ENCODE results near the gene COL23A1. TPM values are rescaled to one million over a fixed set of nuclear protein-coding genes. Genes with fewer than 3 reads are reported as not detected.

The COL23A1 gene
- total RNA-seq, 2 donors from 2014 or later, result 1.5 to 2.5 TPM

DNA sequence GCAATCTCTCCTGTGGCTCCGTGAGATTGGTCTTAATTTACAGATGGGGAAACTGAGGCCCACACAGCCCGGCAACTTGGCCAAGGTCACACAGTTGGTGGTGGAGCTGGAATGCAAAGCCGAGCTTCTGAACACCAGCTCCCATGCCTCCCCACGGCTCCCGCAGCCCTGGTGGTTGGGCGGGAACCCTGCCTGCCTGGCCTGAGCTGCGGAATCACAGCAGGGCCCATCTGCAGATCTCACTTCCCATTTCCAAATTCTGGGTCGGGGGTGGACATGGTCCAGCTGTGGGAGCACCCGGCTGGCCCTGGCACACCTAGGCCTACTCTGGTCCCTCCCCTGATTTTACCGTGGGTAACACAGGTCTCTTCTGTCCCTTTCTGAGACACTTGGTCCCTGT lies 322.3 kb downstream of the COL23A1 start:
- Histone ChIP-seq H3K36me3 (no peaks in the 10 kb centered on the region), H3K27ac (no peak overlapping the region), H3K4me3 (no peak overlapping the region), H3K27me3 (replicated peaks; ENCODE audit: insufficient read depth) (no peaks in the 10 kb centered on the region), H3K9me3 (no peaks in the 10 kb centered on the region), H3K4me1 (ENCODE audit: control insufficient read depth in 1 of 2, low read depth in 2 of 2) (peaks cover 0 to 4% of the 10 kb centered on the region in 2 donors)
- ATAC-seq (ENCODE audit: insufficient number of reproducible peaks, low FRiP score, low read depth) (no peak), DNase-seq (ENCODE audit: low spot score) (no peak)
- TF ChIP-seq, protein P1, sequence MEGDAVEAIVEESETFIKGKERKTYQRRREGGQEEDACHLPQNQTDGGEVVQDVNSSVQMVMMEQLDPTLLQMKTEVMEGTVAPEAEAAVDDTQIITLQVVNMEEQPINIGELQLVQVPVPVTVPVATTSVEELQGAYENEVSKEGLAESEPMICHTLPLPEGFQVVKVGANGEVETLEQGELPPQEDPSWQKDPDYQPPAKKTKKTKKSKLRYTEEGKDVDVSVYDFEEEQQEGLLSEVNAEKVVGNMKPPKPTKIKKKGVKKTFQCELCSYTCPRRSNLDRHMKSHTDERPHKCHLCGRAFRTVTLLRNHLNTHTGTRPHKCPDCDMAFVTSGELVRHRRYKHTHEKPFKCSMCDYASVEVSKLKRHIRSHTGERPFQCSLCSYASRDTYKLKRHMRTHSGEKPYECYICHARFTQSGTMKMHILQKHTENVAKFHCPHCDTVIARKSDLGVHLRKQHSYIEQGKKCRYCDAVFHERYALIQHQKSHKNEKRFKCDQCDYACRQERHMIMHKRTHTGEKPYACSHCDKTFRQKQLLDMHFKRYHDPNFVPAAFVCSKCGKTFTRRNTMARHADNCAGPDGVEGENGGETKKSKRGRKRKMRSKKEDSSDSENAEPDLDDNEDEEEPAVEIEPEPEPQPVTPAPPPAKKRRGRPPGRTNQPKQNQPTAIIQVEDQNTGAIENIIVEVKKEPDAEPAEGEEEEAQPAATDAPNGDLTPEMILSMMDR (IDR thresholded peaks at IDR 0.05), result no peak

DNA sequence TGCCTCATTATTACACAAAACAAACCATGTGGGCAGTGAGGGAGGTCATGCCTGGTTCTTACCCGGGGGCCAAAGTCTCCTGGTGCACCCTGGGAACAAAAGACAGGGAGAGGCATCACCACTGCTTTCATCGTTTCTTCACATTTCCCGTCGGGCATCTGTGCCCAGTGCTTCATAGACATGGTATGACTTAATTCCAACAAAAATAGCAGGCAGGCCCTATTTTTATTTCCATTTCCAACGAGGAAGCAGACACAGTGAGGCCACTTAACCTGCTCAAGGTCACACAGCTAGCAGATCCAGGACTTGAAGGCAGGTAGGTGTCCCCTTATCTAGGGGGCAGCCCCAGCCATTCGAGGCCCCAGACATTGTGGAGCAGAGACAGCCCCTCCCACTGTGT lies 322.9 kb downstream of the COL23A1 start:
- ATAC-seq (ENCODE audit: insufficient number of reproducible peaks, low FRiP score, low read depth), result no peak
- H3K4me3 ChIP-seq, result no peak overlapping the region
- no peaks in the 10 kb centered on the region for H3K27me3 ChIP-seq (replicated peaks; ENCODE audit: insufficient read depth)
- no peak for DNase-seq (ENCODE audit: low spot score)
- H3K36me3 ChIP-seq, result no peaks in the 10 kb centered on the region
- peaks cover 0 to 4% of the 10 kb centered on the region in 2 donors for H3K4me1 ChIP-seq (ENCODE audit: control insufficient read depth in 1 of 2, low read depth in 2 of 2)
- no peaks in the 10 kb centered on the region for H3K9me3 ChIP-seq
- H3K27ac ChIP-seq, result no peak overlapping the region
- TF ChIP-seq, protein P1 (IDR thresholded peaks at IDR 0.05), result no peak

GRCh38 chr5:178266581-178266980 lies 323.6 kb downstream of the COL23A1 start:
- Histone ChIP-seq H3K4me3 (no peak overlapping the region), H3K9me3 (no peaks in the 10 kb centered on the region), H3K4me1 (ENCODE audit: control insufficient read depth in 1 of 2, low read depth in 2 of 2) (peaks cover 0 to 4% of the 10 kb centered on the region in 2 donors), H3K27ac (no peak overlapping the region), H3K27me3 (replicated peaks; ENCODE audit: insufficient read depth) (no peaks in the 10 kb centered on the region), H3K36me3 (no peaks in the 10 kb centered on the region)
- DNase-seq (ENCODE audit: low spot score) (no peak), ATAC-seq (ENCODE audit: insufficient number of reproducible peaks, low FRiP score, low read depth) (no peak)
- TF ChIP-seq, protein P1 (IDR thresholded peaks at IDR 0.05), result no peak

DNA sequence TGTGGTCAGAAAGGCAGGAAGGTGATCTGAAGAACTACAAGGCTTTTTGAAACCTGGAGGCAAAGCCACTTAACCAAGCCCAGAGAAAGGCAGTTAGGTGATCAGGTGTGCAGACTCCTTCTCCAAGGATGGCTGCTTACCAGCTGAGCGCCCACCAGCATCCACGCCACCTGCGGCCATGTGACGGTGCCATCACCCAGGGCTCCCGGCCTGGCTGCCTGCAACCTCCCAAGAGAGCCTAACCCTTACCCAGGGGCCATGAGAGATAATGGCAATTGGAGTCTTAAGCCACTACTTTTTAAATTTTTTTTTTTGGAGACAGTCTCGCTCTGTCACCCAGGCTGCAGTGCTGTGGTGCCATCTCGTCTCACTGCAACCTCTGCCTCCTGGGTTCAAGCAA lies 324.4 kb downstream of the COL23A1 start:
- Histone ChIP-seq H3K36me3 (no peaks in the 10 kb centered on the region), H3K4me1 (ENCODE audit: control insufficient read depth in 1 of 2, low read depth in 2 of 2) (peaks cover 0 to 4% of the 10 kb centered on the region in 2 donors), H3K27ac (no peak overlapping the region), H3K4me3 (no peak overlapping the region), H3K27me3 (replicated peaks; ENCODE audit: insufficient read depth) (no peaks in the 10 kb centered on the region), H3K9me3 (no peaks in the 10 kb centered on the region)
- TF ChIP-seq, protein P1 (IDR thresholded peaks at IDR 0.05), result no peak
- ATAC-seq (ENCODE audit: insufficient number of reproducible peaks, low FRiP score, low read depth), result no peak
- DNase-seq (ENCODE audit: low spot score), result no peak

DNA sequence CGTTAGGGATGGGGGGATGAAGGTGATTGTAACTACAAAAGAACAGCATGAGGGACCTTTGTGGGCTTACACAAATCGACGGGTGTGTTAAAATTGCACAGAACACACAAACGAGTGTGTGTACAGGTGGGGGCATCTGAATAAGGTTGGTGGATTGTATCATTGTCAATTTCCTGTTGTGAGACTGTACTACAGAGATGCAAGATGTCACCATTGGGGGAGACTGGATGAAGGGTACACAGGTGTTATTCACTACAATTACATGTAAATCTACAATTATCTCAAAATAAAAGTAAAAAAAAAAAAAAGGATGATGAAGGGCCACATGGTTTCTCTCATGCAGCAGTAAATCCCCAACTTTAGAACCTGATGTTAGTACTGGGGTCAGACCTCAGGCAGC lies 326.1 kb downstream of the COL23A1 start:
- H3K27me3 ChIP-seq (replicated peaks; ENCODE audit: insufficient read depth), result no peaks in the 10 kb centered on the region
- TF ChIP-seq, protein P1 (IDR thresholded peaks at IDR 0.05), result no peak
- H3K36me3 ChIP-seq, result no peaks in the 10 kb centered on the region
- DNase-seq (ENCODE audit: low spot score), result no peak
- peaks cover 0 to 4% of the 10 kb centered on the region in 2 donors for H3K4me1 ChIP-seq (ENCODE audit: control insufficient read depth in 1 of 2, low read depth in 2 of 2)
- H3K4me3 ChIP-seq, result no peak overlapping the region
- no peak for ATAC-seq (ENCODE audit: insufficient number of reproducible peaks, low FRiP score, low read depth)
- no peak overlapping the region for H3K27ac ChIP-seq
- H3K9me3 ChIP-seq, result no peaks in the 10 kb centered on the region

All from thoracic aorta (tissue), 2 donors.